ENCODE results near the gene HOXB6. TPM values are rescaled to one million over a fixed set of nuclear protein-coding genes. Genes with fewer than 3 reads are reported as not detected.

HOXB6 gene
- total RNA-seq, 1 experiment from 2014 or later, result 196 TPM

DNA sequence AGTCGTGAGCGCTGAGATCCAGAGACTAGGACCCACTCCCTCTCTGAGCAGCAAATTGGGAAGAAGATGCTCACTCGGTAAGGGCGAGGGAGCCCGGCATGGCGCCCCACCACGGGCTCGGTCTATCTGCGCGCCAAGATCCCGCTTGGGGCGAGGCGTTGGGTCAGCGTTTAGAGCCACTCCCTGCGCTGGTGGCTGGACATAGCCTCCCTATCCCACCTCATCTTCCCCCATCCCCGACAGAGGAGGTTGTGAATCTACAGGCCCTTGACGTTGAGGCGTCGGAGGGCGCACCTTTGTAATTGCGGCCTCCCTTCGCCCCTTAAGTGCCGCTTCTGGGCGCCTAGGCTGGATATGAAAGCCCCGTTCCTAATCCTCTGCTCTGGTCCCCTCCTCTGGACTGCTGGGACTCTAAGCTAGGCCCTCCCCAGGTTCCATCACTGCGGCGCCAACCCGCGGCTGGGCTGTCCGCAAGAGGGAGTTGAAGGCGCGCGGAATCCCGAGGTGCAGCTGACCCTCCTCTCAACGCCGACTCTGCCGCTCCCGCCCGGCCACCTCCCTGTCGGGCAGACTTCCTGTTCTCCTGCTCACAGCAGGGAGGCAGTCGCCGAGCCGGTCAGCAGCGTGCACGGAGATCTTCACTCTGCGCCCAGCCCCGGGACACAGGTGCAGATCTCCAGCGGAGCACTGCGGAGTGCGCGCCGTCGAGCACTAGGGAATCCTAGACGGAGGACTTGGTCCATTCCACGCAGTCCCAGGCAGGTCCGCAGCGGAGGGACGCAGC lies 37.5 kb upstream of the HOXB6 start:
- in situ Hi-C loops (cut with HindIII; ENCODE audit: low pct_unique_long_range_greater_than_20kb, low sequenced_read_pairs), result no loop called here
- H3K27ac ChIP-seq (ENCODE audit: low read length), result no peak overlapping the region
- ATAC-seq, result no peak
- H3K4me1 ChIP-seq (ENCODE audit: control insufficient read depth, insufficient read depth, low read length), result peaks cover 46% of the 10 kb centered on the region
- H3K36me3 ChIP-seq (ENCODE audit: control insufficient read depth, insufficient read depth, low read length), result peaks cover 9% of the 10 kb centered on the region; the same call in 1 of the 2 replicates
- DNase-seq (ENCODE audit: low read depth, low spot score), result no peak
- TF ChIP-seq TCF7L2 (IDR thresholded peaks at IDR 0.05; ENCODE audit: low read depth, low read length) (no peak), SIN3A (IDR thresholded peaks at IDR 0.05; ENCODE audit: borderline replicate concordance, insufficient read depth, low read depth, low read length) (no peak), POLR2AphosphoS5 (IDR thresholded peaks at IDR 0.05; ENCODE audit: low read depth, low read length) (no peak)
- TF ChIP-seq, protein P1, sequence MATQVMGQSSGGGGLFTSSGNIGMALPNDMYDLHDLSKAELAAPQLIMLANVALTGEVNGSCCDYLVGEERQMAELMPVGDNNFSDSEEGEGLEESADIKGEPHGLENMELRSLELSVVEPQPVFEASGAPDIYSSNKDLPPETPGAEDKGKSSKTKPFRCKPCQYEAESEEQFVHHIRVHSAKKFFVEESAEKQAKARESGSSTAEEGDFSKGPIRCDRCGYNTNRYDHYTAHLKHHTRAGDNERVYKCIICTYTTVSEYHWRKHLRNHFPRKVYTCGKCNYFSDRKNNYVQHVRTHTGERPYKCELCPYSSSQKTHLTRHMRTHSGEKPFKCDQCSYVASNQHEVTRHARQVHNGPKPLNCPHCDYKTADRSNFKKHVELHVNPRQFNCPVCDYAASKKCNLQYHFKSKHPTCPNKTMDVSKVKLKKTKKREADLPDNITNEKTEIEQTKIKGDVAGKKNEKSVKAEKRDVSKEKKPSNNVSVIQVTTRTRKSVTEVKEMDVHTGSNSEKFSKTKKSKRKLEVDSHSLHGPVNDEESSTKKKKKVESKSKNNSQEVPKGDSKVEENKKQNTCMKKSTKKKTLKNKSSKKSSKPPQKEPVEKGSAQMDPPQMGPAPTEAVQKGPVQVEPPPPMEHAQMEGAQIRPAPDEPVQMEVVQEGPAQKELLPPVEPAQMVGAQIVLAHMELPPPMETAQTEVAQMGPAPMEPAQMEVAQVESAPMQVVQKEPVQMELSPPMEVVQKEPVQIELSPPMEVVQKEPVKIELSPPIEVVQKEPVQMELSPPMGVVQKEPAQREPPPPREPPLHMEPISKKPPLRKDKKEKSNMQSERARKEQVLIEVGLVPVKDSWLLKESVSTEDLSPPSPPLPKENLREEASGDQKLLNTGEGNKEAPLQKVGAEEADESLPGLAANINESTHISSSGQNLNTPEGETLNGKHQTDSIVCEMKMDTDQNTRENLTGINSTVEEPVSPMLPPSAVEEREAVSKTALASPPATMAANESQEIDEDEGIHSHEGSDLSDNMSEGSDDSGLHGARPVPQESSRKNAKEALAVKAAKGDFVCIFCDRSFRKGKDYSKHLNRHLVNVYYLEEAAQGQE (IDR thresholded peaks at IDR 0.05; ENCODE audit: insufficient read depth in 1 of 2, low read depth in 2 of 2, low read length in 1 of 2), result no peak
- TF ChIP-seq, protein P2, sequence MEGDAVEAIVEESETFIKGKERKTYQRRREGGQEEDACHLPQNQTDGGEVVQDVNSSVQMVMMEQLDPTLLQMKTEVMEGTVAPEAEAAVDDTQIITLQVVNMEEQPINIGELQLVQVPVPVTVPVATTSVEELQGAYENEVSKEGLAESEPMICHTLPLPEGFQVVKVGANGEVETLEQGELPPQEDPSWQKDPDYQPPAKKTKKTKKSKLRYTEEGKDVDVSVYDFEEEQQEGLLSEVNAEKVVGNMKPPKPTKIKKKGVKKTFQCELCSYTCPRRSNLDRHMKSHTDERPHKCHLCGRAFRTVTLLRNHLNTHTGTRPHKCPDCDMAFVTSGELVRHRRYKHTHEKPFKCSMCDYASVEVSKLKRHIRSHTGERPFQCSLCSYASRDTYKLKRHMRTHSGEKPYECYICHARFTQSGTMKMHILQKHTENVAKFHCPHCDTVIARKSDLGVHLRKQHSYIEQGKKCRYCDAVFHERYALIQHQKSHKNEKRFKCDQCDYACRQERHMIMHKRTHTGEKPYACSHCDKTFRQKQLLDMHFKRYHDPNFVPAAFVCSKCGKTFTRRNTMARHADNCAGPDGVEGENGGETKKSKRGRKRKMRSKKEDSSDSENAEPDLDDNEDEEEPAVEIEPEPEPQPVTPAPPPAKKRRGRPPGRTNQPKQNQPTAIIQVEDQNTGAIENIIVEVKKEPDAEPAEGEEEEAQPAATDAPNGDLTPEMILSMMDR (IDR thresholded peaks at IDR 0.05), result no peak
- POLR2A ChIA-PET, result no interaction called here
- BruUV-seq (replicated peaks), result no TSS peak
- intact Hi-C loops (cut with micrococcal nuclease; ENCODE audit: unreplicated experiment), result no loop called here
- H3K4me3 ChIP-seq (ENCODE audit: low read depth in 2 of 2, low read length in 2 of 2), result no peak overlapping the region
- H3K9me3 ChIP-seq (ENCODE audit: control insufficient read depth, insufficient read depth, low read depth, low read length), result no peaks in the 10 kb centered on the region
- CTCF ChIA-PET, result no interaction called here
- H3K27me3 ChIP-seq (ENCODE audit: control insufficient read depth, insufficient read depth, low read length), result no peaks in the 10 kb centered on the region

DNA sequence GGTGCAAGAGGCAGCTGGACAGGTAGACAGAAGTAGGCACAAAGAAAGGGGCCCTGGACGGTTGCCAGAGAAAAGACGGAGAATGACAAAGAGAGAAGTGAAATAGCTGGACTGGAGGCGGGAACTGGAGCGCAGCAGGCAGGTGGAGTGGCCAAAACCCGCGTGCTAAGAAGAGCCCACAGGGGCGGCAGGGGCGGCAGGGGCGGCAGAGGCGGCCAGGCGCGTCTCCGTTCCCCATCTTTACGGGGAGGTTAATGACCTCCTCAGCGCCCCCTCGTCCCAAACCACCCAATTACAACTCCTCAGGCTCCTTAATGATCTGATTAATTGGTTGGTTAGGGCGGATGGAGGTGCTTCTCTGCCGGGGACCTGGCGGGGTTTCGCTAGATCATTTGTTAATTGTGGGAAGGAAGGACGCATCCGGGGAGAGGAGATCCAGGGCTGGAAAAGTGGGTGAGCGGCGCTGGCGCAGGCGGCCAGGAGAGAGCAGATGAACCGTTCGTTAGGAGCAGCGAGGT lies 36.8 kb upstream of the HOXB6 start:
- intact Hi-C loops (cut with micrococcal nuclease; ENCODE audit: unreplicated experiment), result no loop called here

More for the DNA sequence above, 36.8 kb upstream of the HOXB6 start:
- no peaks in the 10 kb centered on the region for H3K27me3 ChIP-seq (ENCODE audit: control insufficient read depth, insufficient read depth, low read length)
- no TSS peak for BruUV-seq (replicated peaks)
- TF ChIP-seq, protein P1 (IDR thresholded peaks at IDR 0.05; ENCODE audit: insufficient read depth in 1 of 2, low read depth in 2 of 2, low read length in 1 of 2), result no peak
- TF ChIP-seq SIN3A (IDR thresholded peaks at IDR 0.05; ENCODE audit: borderline replicate concordance, insufficient read depth, low read depth, low read length) (no peak), TCF7L2 (IDR thresholded peaks at IDR 0.05; ENCODE audit: low read depth, low read length) (no peak), POLR2AphosphoS5 (IDR thresholded peaks at IDR 0.05; ENCODE audit: low read depth, low read length) (no peak)
- TF ChIP-seq, protein P2 (IDR thresholded peaks at IDR 0.05), result no peak
- peaks cover 9% of the 10 kb centered on the region; the same call in 1 of the 2 replicates for H3K36me3 ChIP-seq (ENCODE audit: control insufficient read depth, insufficient read depth, low read length)
- ChIA-PET POLR2A (interaction anchor here (1.7 kb wide), 1 partner anchor 15 kb away, joined by 6 read pairs; the partner anchor contains the start of gene HOXB9), CTCF (no interaction called here)
- no peak overlapping the region for H3K27ac ChIP-seq (ENCODE audit: low read length)
- in situ Hi-C loops (cut with HindIII; ENCODE audit: low pct_unique_long_range_greater_than_20kb, low sequenced_read_pairs), result no loop called here
- peaks cover 51% of the 10 kb centered on the region for H3K4me1 ChIP-seq (ENCODE audit: control insufficient read depth, insufficient read depth, low read length)
- H3K9me3 ChIP-seq (ENCODE audit: control insufficient read depth, insufficient read depth, low read depth, low read length), result no peaks in the 10 kb centered on the region
- no peak for DNase-seq (ENCODE audit: low read depth, low spot score)
- H3K4me3 ChIP-seq (ENCODE audit: low read depth in 2 of 2, low read length in 2 of 2), result no peak overlapping the region
- no peak for ATAC-seq
